ENCODE results near the gene CEP131.

CEP131 gene

GRCh38 chr17:81197409-81197795 is 25.4 kb downstream of the CEP131 start:
- DNase-seq = no peak

DNA sequence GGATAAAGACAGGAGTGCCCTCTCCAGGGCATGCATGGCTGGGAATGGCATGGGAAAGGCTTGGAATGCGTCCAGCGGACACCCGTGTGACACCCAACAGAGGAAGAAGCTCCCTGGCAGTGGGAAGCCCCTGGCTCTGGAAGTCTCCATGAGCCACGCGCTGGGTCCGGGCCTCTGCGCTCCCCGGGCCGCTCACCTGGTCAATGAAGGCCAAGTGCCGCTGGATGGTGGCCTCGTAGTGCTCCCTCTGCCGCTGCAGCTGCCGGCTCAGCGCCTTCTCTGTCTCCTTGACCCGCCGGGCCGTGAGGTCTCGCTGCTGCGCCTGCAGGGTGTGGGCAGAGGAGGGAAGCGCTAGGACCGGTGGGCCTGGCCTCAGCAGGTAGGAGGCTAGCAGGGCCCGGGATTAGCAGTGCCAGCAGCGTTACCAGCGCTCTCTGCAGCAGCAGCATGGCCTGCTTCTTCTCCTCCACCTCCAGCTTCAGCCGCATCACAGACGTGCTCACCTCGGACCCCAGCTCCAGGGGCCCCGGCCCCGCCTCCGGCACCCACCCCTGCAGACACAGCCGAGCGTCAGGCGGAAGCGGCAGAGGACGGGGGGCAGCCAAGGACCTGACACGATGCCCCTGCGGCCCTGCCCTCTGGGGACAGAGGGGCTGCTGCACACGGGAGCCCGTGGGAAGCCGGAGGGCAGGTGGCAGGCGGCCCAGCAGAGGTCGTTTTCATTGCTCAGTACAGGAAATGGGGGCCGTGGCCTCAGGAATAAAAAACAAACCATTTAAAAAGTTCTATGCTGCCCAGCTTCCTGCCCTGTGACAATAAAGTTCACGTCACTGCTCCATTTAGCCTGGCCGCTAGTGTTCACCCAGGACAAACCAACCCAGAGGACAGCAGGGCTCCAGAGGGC is 26.0 kb downstream of the CEP131 start:
- no peak for DNase-seq

DNA sequence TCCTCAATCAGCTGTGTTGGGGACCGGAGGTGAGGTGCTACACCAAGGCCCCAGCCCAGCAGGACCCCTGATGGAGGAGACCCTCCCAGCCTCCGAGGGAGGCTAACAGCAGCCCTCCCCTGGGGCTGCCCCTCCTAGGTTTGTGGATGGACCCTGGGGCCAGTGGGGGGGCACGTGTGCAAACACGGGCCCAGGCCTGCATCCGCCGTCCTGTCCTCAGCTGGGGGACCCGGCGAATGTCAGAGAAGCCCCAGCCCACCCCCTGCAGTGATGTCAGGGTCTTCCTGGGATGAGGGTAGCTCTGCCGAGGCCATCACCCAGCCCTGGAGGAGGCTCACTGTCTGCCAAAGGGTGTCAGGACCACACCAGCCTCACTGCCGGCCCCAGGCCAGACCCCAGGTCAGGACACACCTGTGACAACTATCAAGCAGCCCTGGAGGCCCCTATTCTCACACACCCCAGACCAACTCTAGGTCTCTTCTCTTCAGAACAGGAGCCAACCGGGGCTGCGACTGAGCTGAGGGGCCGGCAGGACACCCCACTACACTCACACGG is 26.7 kb downstream of the CEP131 start:
- DNase-seq = no peak

DNA sequence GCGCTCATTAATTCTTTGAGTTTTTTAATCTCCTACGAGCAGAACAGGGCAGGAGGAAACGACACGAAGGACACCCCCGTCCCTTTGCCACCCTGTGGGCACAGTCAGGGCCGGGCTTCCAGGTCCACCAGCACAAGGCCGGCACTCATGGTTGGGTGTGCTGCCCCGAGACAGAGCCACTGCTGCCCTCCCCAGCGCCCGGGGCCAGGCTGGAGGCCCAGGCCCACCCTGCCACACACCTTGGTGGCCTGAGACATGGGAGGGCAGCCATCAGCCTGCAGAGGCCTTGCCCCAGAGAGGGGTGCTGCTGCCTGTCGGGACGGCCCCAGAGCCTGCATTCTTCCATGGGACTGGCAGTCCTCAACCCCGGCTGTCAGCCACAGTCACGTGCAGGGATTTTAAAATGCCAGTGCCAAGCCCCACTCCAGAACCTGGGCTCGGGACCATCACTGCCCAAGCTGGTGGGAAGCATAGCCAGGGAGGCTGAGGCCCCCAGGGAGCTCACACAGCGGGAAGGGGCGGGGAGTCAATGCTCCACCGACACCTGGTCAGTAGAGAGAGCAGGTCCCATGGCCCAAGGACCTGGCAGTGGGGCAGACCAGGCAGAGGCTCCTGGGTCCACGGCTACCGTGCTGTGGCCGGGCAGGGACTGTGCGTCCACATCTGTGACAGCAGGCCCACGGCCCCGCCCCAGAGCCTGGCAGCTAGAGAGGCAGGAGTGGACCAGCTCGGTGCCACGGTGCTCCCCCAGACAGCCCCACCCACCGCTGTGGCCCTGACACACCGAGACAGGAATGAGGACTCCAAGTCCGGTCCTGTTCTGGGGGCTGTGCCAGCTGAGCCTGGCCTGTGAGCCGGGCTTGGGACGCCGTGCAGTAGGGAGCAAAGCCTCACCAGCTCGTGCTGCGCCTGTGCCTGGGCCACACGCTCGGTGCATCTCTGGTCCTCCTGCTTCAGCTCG is 27.5 kb downstream of the CEP131 start:
- no peak for DNase-seq

DNA sequence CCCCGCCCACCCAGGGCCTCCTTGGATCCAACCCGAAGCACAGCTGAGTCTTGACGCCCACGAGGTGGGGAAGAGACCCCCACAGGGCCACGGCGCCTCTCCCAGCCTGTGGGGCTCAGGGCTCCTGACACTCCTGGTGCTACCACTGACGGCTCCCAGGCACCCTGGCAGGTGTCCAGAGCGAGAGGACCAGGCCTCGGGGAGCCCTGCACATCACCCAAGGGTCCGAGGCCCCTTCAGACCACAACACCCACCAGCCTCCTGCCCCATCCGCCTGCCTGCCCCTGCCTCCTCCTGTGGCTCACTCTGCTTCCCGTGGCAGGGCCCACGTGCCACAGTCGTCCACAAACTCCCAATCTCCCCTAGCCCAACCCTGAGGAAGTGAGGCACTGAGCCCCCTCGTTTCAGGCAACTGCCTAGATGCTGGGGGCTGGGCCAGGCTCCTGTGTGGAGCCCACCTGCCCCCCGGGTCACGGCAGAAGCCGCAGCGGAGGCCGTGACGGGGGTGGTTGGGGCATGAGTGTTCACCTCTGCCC is 28.5 kb downstream of the CEP131 start:
- DNase-seq = no peak

DNA sequence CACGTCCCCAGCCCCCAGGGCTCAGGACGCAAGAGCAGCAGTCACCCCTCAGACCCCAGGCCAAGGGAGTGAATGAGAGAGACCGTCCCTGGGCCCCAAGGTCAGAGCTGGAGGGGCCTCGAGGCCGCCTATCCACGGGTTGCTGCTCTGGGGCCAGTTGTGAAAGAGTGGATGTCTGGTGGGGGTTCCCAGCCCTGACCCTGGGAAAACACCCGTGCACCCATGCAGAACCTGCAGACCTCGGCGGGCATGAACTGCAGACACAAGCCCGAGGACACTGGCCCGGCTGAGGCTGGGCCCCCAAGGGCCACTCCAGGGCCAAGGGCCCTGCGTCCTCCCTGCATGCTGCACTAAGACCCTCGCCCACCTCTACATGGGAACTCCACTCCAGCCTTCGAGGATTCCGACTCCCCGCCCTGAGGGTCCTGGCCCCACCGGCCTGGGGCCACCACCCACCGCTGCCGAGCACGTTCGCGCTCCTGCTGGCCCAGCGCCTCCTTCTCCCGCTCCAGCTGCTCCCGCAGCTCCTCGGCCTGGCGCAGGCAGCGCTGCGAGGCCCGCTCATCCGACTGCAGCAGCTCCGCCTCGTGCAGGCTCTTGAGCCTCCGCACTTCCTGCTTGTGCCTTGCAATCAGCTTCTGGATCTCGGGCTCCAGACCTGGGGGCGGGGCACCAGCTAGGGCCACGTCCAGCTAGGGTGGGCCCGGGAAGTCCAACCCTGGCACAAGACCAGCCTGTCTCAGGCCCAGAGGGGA is 29.1 kb downstream of the CEP131 start:
- DNase-seq = no peak

- no peak for DNase-seq
Measured at GRCh38 chr17:81193051-81193410, 29.7 kb downstream of the CEP131 start.

DNA sequence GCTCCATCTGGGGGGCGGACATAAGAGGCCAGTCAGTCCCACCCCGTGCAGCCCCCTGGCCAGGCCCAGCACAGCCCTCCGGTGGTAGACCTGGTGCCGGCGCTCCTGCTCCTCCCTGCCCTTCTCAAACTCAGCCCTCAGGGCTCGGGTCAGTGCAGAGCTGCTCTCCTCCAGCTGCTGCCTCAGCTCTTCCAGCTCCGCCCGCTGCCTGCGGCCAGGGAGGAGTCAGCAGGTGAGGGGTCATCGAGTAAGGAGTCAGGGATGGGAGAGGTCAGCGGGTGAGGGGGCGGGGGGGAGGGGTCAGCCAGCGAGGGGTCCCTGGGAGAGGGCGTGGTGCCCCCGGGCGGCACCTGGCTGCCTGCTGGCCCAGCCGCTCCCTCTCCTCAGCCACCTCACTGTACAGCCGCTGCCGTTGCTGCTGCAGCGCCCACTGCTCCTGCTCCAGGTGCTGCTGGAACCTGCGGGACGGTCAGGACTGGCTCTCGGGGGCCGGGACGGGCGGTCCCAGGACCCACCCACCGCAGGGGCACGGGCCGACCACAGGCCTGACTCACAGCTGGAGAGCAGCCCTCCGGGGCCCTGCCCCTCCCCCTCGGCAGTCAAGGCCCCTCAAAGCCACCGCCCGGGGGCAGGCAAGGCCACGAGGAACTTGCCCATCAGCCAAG is 30.2 kb downstream of the CEP131 start:
- DNase-seq = no peak

DNA sequence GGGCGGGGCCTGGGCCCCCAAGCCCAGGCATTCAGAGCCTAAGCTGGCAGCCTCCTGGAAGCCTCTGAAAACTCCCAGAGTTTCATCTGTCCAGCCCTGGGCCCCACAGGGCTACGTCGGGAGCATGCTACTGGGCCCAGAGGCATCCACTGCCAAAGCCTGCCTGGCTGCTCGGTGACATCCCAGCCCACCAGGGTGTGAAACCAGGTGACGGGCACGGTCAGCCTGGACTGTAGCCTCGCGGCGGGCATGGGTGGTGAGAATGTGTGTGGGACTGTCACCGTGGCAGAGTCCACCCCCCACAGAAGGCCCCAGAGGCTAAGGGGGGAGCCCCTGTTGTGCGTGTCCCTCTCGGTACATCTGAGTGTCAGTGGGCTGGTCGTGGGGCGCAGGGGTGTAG is 31.1 kb downstream of the CEP131 start:
- no peak for DNase-seq

GRCh38 chr17:81191116-81191515 is 31.6 kb downstream of the CEP131 start:
- DNase-seq = no peak

DNA sequence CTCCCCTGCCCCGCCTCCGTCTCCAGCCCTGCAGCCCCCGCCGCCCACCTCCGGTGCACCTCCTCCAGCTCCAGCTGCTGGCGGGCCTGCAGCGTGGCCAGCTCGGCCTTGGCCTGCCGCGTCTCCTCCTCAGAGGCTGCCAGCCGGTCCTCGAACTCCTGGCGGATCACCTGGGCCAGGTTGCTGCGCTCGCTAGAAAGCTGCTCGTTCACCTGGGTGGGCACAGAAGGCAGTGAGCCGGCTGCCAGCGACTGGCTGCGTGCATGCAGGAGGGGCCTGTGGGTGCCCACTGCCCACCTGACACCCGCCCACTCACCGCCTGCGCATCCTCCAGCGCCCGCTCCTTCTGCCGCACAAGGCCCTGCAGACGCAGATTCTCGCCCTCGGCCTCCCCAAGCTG is 32.2 kb downstream of the CEP131 start:
- no peak for DNase-seq

GRCh38 chr17:81189670-81190530 is 32.9 kb downstream of the CEP131 start:
- no peak for DNase-seq

DNA sequence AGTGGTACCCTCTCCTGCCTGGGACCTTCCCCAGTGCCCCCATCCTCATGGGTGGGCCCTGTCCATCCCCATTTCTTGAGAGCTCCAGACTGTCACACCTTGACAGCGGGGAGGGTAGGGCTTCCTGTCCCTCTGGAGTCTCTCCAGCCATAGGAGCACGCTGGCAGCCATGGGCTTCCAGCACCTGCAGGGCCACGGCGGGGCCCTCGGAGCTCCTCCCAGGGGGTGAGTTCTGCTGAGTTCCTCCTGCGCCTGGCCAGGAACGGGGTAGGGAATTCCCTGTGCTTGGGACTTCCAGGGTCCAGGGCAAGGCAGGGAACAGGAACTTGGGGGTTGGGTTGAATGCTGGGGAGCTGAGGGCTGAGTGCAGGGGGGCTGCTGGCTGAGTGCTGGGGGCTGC is 33.7 kb downstream of the CEP131 start:
- no peak for DNase-seq

DNA sequence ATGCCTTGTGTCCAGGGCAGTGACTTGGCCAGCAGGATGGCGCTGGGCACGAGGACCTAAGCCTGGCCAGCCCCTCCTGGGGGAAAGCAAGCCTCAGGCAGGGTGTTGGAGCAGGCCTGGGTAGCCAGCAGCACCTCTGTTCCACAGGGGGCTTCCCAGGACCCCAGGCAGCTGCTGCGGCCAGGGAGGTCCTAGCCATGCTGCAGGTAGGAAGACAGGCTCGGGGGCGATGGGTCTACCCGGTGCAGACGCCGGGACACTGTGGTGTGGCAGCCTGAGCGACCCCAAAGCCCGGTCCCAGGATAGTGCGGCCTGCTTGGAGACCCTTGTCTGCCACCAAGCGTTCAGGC is 34.3 kb downstream of the CEP131 start:
- no peak for DNase-seq

DNA sequence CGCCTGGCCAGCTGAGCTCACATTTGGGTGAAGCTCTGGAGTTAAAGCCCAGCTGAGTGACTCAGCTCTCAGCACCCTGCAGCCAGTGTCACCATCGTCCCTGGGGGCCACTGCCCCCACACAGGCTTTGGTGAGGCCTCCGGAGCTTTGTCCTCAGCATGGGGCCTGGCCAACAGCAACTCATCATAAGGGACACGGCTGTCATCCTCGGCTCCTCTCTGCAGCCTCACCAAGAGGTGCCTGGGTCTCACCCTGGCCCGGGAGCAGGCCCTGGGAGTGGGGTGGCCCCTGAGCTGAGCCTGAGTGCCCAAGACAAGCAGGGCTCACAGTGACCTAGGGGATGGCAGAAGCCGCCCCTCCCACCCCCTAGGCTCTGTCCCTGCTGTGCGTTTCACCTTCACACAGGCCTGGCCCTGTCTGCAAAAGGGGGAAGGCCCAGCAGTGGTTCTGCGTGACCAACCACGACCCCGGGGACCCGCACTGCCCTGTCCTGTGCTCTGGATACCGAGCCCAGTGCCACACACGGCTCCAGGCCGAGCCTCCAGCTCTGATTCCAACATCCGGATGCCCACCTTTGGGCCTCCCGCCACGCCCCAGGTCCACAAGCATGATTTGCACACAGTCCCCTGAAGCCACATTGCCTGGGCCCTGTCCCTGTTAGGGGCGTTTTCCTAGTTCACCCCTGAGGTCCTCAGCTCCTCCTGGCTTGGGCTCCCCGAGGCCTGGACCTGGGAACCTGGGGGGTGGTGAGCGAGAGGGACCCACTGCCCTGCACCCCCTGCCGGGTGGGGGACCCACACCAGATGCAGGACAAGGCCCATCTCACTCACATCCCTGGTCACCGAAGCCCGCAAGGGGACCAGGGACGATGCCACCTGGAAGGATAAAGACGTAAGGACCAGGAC is 34.9 kb downstream of the CEP131 start:
- no peak for DNase-seq

DNA sequence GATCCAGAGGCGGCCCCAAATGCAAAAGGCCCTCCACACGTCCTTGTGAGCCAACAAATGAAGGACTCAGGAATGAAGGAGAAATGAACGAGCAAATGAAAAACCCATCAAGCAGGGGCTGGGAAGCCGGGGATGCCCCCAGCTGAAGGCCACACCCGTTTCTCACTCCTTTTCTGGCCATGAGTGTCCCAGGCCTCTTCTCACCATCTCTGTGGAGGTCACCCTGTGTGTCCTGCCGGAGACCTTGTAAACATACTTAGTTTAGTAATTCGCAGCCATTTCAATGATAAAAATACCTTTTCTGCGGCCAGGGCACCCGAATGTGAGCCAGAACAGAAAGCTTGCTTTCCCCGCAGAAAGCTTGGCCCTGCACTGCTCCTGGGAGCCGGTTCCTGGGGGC is 35.6 kb downstream of the CEP131 start:
- no peak for DNase-seq

GRCh38 chr17:81186203-81186602 is 36.6 kb downstream of the CEP131 start:
- DNase-seq = no peak

- DNase-seq = no peak
Measured at GRCh38 chr17:81184555-81184954, 38.2 kb downstream of the CEP131 start.

DNA sequence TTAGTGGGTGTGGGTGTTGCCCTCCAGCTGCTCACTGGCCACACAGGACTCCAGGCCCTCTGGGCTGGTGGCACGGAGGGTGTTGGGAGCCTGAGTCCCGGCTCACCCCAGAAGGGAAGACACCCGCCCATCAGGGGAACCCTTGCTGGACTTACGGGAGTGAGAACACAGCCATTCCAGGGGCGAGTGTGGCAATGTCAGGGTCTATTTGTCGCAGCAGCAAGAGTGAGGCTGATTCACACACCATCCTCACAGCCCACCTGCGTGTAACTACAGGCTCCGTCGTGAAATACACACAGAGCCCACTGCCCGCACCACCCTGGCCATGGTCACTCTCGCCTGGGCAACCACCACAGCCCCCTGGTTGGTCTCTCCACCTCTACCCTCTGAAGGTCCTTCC is 39.0 kb downstream of the CEP131 start:
- DNase-seq = no peak

DNA sequence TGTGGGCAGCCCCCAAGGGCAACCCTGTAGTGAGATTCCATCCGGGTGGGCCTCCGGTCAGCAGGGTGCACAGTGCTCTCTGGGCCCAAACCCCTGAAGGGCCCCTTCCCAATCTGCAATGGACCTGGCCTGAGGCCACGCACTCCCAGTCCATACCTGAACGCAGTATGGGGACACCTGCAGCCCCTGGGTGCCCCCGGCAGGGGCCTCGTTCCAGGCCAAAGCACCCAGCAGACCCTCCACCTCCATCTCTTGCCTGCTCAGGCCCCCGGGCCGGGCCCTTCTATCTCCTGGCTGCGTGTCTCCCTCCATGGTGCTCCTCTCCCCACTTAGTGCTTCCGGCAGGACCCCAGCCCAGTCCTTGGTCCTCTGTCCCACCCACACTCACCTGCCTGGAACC is 39.4 kb downstream of the CEP131 start:
- DNase-seq = no peak
